Activated naive CD8-positive, alpha-beta T cell (primary cell): Measurements from ENCODE around the gene CNP.
A peak's percentile ranks its signal among the peaks of the same experiment; 100 is the strongest.
"Not testable (repeated sequence)": the region's sequence is repeated elsewhere in the genome, so short reads cannot be mapped to it uniquely, and the experiment has no call there.

ENCODE experiments used
- H3K27ac Mint-ChIP-seq: one replicate; pipeline ENCODE4 v1.8.0; 2021; ENCODE audit warnings: mixed read lengths
- H3K27me3 Mint-ChIP-seq: one replicate; pipeline ENCODE4 v1.8.0; 2021; ENCODE audit warnings: mixed read lengths
- H3K36me3 Mint-ChIP-seq: one replicate; pipeline ENCODE4 v1.8.0; 2021; ENCODE audit warnings: mixed read lengths
- H3K4me1 Mint-ChIP-seq: one replicate; pipeline ENCODE4 v1.8.0; 2021; ENCODE audit warnings: low read depth, mixed read lengths
- H3K4me3 Mint-ChIP-seq: one replicate; pipeline ENCODE4 v1.8.0; 2021; ENCODE audit warnings: mild to moderate bottlenecking, mixed read lengths
- H3K9me3 Mint-ChIP-seq: one replicate; pipeline ENCODE4 v1.8.0; 2021; ENCODE audit warnings: low read depth, mixed read lengths

CNP gene

DNA sequence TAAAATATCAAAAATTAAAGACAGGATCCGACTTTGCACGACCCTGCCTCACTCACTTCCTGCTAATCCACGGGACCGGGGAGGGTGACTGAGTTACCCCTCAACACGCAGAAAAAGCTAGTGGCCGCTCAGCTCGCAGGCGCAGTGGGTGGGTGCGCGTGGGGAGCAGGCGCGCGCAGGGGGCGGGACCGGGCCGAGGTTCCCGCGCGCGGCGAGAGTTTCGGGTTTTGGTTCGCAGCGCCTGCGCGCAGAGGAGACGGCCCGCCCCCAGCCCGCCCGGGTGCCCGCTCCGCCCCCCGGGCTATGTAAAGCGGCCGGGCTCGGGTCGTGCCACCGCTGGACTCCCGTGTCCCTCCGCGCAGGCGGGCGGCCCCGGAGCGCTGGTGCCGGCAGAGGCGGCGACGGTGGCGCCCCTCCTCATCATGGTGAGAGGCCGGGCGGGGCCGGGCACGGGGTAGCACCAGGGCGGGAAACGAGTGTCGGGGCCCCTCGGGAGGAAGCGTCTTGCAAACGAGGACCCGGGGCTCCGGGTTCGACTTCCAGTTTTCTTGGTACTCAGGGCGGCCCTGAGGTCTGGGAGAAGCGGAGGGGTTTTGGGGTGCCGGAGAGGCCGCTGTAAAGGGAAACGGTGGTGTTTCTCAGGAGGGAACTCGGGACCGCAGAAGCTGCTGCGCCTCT lies at the start of gene CNP:
Gene CNP, plus strand, starts transcription at position 333 of the 678 bp plus-strand sequence. Its CDS starts 90 bp downstream, at position 423.
- Mint-ChIP-seq H3K36me3 (no peaks in the 10 kb centered on the region), H3K4me3 (peak within 1 kb of the TSS; percentile 86), H3K27me3 (no peaks in the 10 kb centered on the region), H3K27ac (peak within 1 kb of the TSS; percentile 88), H3K9me3 (no peaks in the 10 kb centered on the region), H3K4me1 (peaks cover 42% of the 10 kb centered on the region)

DNA sequence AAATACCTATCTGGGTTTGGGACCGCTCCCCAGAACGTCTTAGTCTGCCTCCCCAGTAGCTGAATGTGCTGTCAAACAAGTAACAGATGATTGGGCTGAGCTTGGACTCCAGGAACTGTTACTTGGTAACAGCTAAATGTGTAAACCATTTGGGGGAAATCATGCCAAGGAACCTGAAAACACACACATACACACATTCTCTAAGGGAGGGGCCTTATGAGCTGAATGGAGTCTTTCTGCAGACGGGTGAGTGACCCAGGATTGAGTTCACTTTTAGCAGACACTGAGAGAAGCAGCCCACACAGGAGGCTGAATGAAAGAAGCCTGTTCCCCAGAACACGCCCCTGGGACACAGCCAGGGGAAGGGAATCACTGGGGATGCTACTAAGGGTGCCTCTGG lies 49.4 kb upstream of the CNP start:
- H3K4me3 Mint-ChIP-seq, result peak overlapping the region; percentile 91
- H3K9me3 Mint-ChIP-seq, result no peaks in the 10 kb centered on the region
- H3K4me1 Mint-ChIP-seq, result peaks cover 27% of the 10 kb centered on the region
- peaks cover 5% of the 10 kb centered on the region for H3K36me3 Mint-ChIP-seq
- no peaks in the 10 kb centered on the region for H3K27me3 Mint-ChIP-seq
- peak overlapping the region; percentile 66 for H3K27ac Mint-ChIP-seq

DNA sequence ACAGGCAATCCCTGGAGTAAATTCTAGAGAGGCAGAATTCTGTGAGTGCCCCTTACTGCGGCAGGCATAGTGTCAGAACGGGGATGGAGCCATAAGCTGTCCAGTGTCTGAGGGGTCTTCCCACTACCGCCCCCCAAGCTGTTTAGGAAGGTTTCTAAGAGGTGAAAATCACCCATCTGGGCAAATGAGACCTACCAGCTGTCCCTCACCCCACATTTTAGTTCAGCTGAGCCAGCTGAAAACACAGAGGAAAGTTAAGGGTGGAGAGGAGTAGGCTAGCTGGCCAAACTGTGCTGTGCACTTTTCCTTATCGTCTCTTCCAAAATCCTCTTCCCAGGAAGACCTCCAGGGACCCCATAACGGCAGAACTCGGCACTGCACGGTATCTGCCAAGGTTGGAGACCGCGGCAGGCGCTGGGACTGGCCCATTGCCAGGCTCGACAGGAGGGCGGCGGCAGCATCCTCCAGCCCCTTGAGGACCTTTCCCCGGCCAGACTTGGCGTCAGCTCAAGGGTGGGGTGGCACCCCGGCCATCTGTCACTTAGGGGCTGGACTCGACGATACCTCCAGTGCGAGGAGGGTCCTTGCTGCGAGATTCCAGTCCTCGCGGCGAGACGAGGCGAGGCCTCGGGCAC lies 48.8 kb upstream of the CNP start:
- no peaks in the 10 kb centered on the region for H3K27me3 Mint-ChIP-seq
- H3K36me3 Mint-ChIP-seq, result peaks cover 2% of the 10 kb centered on the region
- H3K4me3 Mint-ChIP-seq, result peak overlapping the region; percentile 91
- H3K9me3 Mint-ChIP-seq, result no peaks in the 10 kb centered on the region
- H3K27ac Mint-ChIP-seq, result peak overlapping the region; percentile 66
- peaks cover 27% of the 10 kb centered on the region for H3K4me1 Mint-ChIP-seq

DNA sequence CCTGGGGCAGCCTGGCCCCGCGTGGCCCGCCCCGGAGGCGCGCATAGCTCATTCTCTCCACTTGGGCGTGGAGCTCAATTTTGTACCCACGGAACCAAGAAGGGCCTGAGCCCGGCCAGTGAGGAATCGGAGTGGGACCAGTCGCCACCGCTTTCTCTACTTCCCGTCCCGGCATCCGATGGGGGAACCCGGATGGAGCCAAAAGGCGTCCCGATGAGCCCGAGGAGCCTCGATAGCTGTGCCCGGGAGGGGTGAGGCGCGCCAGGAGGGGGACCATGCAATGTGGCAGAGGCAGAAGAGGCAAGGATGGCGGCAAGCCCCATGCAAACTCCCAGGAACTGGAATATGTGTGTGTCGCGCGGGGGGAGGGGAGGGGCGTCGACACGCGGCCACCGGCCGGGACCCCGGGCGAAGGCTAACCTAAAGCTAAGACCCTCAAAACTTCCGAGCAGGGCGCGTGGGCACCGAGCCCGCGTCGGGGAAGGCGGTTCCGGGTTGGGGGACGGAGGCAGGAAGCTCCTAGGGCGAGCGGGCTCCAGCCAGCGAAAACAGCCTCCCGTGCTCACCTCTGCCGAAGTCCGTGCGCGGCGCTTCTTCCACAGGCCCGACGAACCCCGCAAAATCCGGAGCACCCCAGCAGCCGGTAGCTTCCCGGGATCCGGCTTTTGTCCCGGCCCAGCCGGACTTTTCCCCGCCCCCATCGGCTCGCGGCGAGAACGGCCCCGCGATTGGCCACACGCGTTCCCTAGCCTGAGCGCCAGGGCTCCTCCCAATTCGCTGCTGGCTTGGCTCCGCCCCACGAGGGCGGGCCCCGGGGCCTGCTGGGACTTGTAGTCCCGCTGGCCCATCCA lies 48.1 kb upstream of the CNP start, which contains the start of gene ACLY:
Gene ACLY, minus strand, starts transcription at position 638 of the 851 bp plus-strand sequence. CDS start 5,078 bp downstream, outside the sequence.
- H3K4me1 Mint-ChIP-seq, result peaks cover 27% of the 10 kb centered on the region
- peak within 1 kb of the TSS; percentile 91 for H3K4me3 Mint-ChIP-seq
- no peaks in the 10 kb centered on the region for H3K9me3 Mint-ChIP-seq
- peaks cover 2% of the 10 kb centered on the region for H3K36me3 Mint-ChIP-seq
- H3K27me3 Mint-ChIP-seq, result no peaks in the 10 kb centered on the region
- peak within 1 kb of the TSS; percentile 83 for H3K27ac Mint-ChIP-seq

DNA sequence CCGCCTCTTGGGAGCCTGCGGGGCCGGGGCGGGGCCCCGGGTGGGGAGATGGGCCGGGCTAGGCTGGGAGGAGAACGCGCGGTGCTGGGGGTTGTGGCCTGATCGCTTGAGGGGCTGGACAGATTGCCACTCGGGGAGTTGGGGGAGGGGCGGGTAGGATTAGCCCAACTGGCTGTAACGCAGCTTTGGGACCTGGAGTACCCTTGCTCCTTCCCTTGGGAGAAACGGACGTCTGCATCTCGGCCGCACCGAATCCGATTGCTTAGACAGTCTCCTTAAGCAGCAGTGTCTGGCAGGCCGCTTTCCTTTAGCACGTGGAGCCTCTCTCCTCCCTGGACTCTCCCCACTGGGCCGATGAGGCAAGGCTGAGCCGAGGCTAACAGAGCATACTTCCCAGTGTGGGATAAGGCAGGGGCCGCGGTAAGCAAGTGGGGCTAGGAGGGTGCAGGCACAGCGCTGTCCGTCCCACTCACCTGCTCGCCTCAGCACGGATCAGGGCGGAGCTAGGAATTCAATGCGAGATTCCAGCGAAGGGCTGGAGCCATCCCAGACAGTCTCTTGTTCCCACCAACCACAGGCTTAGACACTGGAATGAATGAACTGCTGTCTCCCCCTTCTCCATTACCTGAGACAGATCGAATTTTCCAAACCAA lies 47.3 kb upstream of the CNP start:
- Mint-ChIP-seq H3K36me3 (peaks cover 2% of the 10 kb centered on the region), H3K9me3 (no peaks in the 10 kb centered on the region), H3K4me1 (peaks cover 25% of the 10 kb centered on the region), H3K27ac (no peak overlapping the region), H3K27me3 (no peaks in the 10 kb centered on the region), H3K4me3 (peak overlapping the region; percentile 91)

DNA sequence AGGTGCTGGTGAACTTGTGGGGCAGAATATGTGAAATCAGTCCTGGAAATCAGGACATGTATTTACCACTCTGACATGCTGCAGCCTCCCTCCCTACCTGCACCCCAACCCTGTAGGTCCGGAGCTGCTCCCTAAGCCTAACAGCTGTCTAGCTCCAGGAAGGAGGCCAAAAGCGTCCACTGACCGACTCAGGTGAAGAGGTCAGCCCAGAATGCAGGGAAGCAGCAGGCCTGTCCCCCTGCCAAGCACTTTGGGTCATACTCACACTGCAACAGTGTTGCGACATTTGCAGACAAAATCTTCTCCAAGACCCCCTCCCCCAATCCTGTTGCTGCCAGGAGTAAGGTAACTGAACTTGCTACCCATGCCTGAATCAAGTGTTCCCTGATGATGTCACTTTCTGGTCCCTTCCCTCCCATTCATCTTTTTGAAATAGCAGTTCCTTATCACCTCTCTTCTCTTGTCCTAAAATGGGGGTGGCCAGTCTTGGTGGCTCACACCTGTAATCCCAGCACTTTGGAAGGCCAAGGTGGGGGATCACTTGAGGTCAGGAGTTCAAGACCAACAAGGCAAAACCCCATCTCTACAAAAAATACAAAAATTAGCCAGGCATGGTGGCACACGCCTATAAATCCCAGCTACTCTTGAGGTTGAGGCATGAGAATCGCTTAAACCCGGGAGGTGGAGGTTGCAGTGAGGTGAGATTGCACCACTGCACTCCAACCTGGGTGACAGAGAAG lies 46.6 kb upstream of the CNP start:
- peak overlapping the region; percentile 63 for H3K4me3 Mint-ChIP-seq
- H3K9me3 Mint-ChIP-seq, result no peaks in the 10 kb centered on the region
- no peaks in the 10 kb centered on the region for H3K27me3 Mint-ChIP-seq
- peaks cover 2% of the 10 kb centered on the region for H3K36me3 Mint-ChIP-seq
- H3K4me1 Mint-ChIP-seq, result peaks cover 18% of the 10 kb centered on the region
- no peak overlapping the region for H3K27ac Mint-ChIP-seq

DNA sequence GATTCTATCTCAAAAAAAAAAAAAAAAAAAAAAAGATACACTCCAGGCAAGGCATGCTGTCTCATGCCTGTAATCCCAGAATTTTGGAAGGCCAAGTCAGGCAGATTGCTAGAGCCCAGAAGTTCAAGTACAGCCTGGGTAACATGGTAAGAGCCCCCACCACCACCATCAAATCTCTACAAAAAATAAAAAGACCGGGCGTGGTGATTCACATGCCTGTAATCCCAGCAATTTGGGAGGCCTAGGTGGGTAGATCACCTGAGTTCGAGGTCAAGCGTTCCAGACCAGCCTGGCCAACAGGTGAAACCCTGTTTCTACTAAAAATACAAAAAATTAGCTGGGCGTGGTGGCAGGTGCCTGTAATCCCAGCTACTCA lies 46.0 kb upstream of the CNP start:
- H3K27ac Mint-ChIP-seq, result no peak overlapping the region
- no peaks in the 10 kb centered on the region for H3K27me3 Mint-ChIP-seq
- H3K9me3 Mint-ChIP-seq, result no peaks in the 10 kb centered on the region
- H3K4me1 Mint-ChIP-seq, result peaks cover 15% of the 10 kb centered on the region
- peaks cover 2% of the 10 kb centered on the region for H3K36me3 Mint-ChIP-seq
- no peak overlapping the region for H3K4me3 Mint-ChIP-seq

DNA sequence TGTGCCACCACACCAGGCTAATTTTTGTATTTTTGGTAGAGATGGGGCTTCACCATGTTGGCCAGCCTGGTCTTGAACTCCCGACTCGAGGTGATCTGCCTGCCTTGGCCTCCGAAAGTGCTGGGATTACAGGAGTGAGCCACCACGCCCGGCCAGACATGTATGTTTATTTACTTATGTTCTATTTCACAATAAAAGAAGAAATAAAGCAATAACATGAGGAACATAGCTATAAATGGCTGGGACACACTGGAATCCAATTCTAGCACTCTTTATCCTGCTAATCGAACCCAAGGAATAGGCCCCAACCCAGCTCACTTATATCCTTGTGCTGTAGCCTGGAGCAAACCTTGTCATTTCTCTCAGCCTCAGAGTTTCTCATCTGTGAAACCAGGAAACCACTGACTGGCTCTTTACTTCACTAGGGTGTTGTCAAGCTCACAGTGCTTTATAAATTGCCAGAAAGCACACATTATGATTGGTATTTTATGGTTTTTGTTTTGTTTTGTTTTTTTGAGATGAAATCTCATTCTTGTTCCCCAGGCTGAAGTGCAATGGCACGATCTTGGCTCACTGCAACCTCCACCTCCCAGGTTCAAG lies 40.5 kb upstream of the CNP start:
- no peak overlapping the region for H3K27ac Mint-ChIP-seq

DNA sequence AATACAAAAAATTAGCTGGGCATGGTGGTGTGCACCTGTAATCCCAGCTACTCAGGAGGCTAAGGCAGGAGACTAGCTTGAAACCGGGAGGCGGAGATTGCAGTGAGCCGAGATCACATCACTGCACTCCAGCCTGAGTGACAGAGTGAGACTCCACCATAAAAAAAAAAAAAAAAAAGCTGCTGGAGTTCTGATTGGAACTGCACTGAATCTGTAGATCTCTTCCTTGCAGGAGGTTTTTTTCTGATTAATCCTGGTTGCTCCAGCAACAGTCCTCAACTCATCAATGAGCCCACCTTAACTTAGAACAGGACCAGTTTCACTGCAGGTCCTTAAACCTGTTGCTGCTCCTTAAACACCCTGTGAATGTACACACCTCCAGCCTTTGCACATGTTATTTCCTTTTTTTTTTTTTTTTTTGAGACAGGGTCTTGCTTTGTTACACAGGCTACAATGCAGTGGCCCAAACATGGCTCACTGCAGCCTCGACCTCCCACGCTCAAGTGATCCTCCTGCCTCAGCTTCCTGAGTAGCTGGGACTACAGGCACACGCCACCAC lies 37.8 kb upstream of the CNP start:
- Mint-ChIP-seq H3K27ac (peak overlapping the region; percentile 36), H3K36me3 (peaks cover 2% of the 10 kb centered on the region), H3K9me3 (no peaks in the 10 kb centered on the region), H3K27me3 (no peaks in the 10 kb centered on the region), H3K4me1 (peaks cover 23% of the 10 kb centered on the region), H3K4me3 (peak overlapping the region; percentile 99)

More for the DNA sequence above, 40.5 kb upstream of the CNP start:
- H3K36me3 Mint-ChIP-seq, result peaks cover 2% of the 10 kb centered on the region
- peaks cover 18% of the 10 kb centered on the region for H3K4me1 Mint-ChIP-seq
- no peaks in the 10 kb centered on the region for H3K27me3 Mint-ChIP-seq
- H3K4me3 Mint-ChIP-seq, result no peak overlapping the region
- no peaks in the 10 kb centered on the region for H3K9me3 Mint-ChIP-seq

DNA sequence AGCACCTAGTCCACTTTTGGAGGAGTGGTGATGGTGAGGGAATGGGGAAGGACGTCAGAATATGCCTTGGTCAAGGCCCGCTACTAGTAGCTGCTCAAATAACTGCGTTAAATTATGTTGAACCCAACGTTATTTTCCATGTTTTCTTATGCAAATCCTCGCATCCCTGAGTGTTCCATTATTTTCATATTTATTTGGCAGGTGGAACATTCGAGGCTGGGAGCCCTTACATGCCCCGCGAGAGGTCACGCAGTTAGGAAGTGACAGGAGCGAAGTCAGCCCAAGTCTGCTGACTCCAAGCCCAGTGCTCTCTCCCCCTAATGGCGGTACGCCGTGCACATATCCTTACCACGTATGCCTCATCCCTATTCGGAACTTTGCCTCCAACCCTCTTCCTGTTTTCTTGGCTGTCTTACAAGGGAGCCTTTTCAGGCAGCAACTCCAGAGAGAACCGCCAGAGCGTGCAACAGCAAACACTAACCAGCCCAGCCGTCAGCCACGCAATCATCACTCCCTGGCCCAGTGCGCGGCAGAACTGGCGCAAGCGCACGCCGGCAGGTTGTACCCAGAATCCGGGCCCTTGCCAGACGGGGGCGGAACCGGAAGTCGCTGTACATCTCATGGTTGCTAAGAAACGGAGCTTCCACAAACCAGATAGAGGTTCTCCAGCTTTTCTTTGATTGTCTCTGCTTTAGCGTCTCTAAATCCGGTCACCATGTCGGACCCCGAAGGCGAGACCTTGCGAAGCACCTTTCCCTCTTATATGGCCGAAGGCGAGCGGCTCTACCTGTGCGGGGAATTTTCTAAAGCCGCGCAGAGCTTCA lies 36.4 kb upstream of the CNP start, which contains the start of gene ODAD4:
Gene ODAD4, plus strand, starts transcription at position 609 of the 824 bp plus-strand sequence. Its CDS starts 107 bp downstream, at position 716.
- peaks cover 23% of the 10 kb centered on the region for H3K4me1 Mint-ChIP-seq
- H3K4me3 Mint-ChIP-seq, result peak within 1 kb of the TSS; percentile 99
- H3K27ac Mint-ChIP-seq, result peak within 1 kb of the TSS; percentile 99
- H3K27me3 Mint-ChIP-seq, result no peaks in the 10 kb centered on the region
- H3K9me3 Mint-ChIP-seq, result no peaks in the 10 kb centered on the region
- H3K36me3 Mint-ChIP-seq, result peaks cover 2% of the 10 kb centered on the region

DNA sequence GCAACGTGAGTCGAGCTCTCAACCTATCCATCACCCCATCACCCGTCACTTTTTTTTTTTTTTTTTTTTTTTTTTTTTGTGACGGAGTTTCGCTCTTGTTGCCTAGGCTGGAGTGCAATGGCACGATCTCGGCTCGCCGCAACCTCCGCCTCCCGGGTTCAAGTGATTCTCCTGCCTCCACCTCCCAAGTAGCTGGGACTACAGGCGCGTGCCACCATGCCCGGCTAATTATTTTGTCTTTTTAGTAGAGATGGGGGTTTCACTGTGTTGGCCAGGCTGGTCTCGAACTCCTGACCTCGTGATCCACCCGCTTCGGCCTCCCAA lies 35.8 kb upstream of the CNP start:
- Mint-ChIP-seq H3K27ac (peak overlapping the region; percentile 99), H3K4me1 (peaks cover 23% of the 10 kb centered on the region), H3K4me3 (peak overlapping the region; percentile 99)
- H3K36me3 Mint-ChIP-seq, H3K9me3 Mint-ChIP-seq, H3K27me3 Mint-ChIP-seq: not testable (repeated sequence)

DNA sequence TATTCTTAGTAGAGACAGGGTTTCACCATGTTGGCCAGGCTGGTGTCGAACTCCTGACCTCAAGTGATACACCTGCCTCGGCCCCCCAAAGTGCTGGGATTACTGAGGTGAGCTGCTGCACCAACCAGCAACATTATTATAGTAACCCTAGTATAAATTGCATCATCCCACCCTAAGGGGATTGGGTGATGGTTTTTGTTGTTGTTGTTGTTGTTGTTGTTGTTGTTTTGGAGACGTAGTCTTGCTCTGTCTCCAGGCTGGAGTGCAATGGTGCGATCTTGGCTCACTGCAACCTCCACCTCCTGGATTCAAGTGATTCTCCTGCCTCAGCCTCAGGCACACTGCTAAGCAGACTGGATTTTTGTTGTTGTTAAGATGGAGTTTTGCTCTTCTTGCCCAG lies 34.9 kb upstream of the CNP start:
- H3K27ac Mint-ChIP-seq, H3K36me3 Mint-ChIP-seq, H3K9me3 Mint-ChIP-seq, H3K4me3 Mint-ChIP-seq, H3K27me3 Mint-ChIP-seq: not testable (repeated sequence)
- H3K4me1 Mint-ChIP-seq, result peaks cover 23% of the 10 kb centered on the region

DNA sequence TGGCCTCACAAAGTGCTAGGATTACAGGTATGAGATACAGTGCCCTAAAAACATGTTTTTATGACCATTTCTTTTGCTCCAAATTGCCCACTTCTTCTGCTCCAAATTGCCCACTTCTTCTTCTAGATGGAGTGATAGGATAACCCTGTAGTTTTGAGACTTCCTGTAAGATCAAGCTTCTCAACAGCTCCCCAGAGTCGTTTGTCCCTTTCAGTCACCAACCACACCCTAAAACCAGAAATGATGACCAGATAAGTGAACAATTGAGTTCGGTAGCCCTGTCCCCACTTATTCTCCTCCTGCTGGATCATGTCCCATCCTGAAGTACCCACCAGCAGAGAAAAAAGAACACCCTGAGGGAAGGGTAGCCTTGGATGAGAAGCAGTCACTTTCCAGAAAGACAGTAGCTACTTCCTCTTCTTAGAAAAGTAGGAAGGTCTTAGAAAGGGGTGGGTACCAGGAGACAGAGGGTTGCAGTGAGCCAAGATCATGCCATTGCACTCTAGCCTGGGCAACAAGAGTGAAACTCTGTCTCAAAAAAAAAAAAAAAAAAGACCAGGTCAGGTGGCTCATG lies 33.7 kb upstream of the CNP start:
- no peaks in the 10 kb centered on the region for H3K36me3 Mint-ChIP-seq
- H3K27me3 Mint-ChIP-seq, result no peaks in the 10 kb centered on the region
- peak overlapping the region; percentile 50 for H3K27ac Mint-ChIP-seq
- H3K4me1 Mint-ChIP-seq, result peaks cover 23% of the 10 kb centered on the region
- no peaks in the 10 kb centered on the region for H3K9me3 Mint-ChIP-seq
- H3K4me3 Mint-ChIP-seq, result no peak overlapping the region
